Lower leg skin (tissue), 3 donors: ENCODE results near the gene OLFM4.

Experiments
- CTCF ChIP-seq, 3 donors: fragments of 450-650 bp; IDR thresholded peaks; one replicate each; pipeline ENCODE4 v1.5.1; 2016; ENCODE audit warnings: antibody characterized with exemption in 3 of 3, mild to moderate bottlenecking in 3 of 3, moderate library complexity in 2 of 3
- POLR2A ChIP-seq, 2 donors: fragments of 450-650 bp; IDR thresholded peaks; one replicate each; pipeline ENCODE4 v1.6.1; 2016 to 2017; ENCODE audit warnings: antibody characterized with exemption in 2 of 2, mild to moderate bottlenecking in 1 of 2, moderate library complexity in 1 of 2

- TF ChIP-seq CTCF (IDR thresholded peaks at IDR 0.05), result no peak
- no peak for TF ChIP-seq POLR2A (IDR thresholded peaks at IDR 0.05)
These were observed 33.7 kb upstream of the OLFM4 start for GRCh38 chr13:52994865-52995264.
